Transverse colon (tissue), 3 donors: ENCODE measurements around the gene PHF3.

ENCODE experiments used
- CTCF ChIP-seq, 5 experiments: fragments of 200-600 bp in 3 of 5; fragments of 450-650 bp in 2 of 5; sonication (generic) in 3 of 5; IDR thresholded peaks; 1 replicate in 2 of 5; 2 replicates in 3 of 5; pipeline ENCODE4 v1.5.1; 2016 to 2017; ENCODE audit warnings: antibody characterized with exemption in 5 of 5, inconsistent platforms in 3 of 5, mild to moderate bottlenecking in 2 of 5, moderate library complexity in 1 of 5
- EP300 ChIP-seq: sonication (generic); formaldehyde crosslinking; IDR thresholded peaks from one replicate; pipeline ENCODE4 v1.6.1; 2017; ENCODE audit warnings: antibody characterized with exemption, low read depth
- POLR2A ChIP-seq: fragments of 450-650 bp; IDR thresholded peaks from one replicate; pipeline ENCODE4 v1.6.1; 2016; ENCODE audit warnings: antibody characterized with exemption, mild to moderate bottlenecking, moderate library complexity

GRCh38 chr6:63589952-63590411 lies 45.6 kb upstream of the PHF3 start:
- TF ChIP-seq CTCF (IDR thresholded peaks at IDR 0.05) (no peak), POLR2A (no peak), EP300 (no peak)
